Activated CD4-positive, alpha-beta T cell treated with anti-CD3 and anti-CD28 coated beads, Interleukin-2, amount 50 U/mL, for 48 hours (primary cell): ENCODE results near the gene SGSM2.

Experiments used
- DNase-seq, 2 experiments: peaks; one replicate each; pipeline ENCODE4 v3.0.0-alpha.2; 2020

The SGSM2 gene

DNA sequence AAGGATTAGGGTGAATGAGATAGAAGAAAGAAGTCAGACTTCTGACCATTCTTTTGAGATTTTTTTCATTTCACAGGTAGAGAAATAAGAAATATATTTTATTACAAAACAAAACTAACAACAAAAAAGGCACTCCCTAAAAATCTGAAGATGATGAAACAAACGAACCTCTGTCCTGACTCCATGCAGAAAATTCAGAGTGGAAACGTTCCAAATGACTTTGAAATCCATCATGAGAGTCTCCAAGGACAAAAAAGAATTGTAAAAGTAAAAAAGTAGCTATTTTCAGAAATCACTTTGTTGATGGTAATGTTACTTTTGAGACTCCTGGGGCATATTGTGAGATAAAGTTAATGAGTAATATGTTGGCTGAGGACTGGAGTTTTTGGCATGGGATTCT lies 89.9 kb downstream of the SGSM2 start:
- no peak for DNase-seq

DNA sequence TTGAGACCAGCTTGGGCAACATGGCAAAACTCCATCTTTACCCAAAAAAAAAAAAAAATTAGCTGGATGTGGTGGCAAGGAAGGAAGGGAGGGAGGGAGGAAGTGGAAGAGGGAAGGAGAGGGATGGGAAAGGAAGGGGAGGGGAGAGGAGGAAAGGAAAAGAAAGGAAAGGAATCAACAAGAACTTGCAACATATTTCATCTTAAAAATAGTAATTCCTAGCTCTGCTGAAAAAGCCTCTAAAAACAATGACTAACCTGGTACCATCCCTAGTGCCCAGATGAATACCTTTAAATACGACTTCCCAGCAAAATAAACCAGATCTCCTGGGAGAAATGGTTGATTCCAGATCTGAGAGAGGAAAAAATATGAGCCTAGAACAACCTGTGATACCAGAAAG lies 90.6 kb downstream of the SGSM2 start:
- DNase-seq, result no peak
